ENCODE results near the gene CSF3. TPM values are rescaled to one million over a fixed set of nuclear protein-coding genes. Genes with fewer than 3 reads are reported as not detected.

The CSF3 gene
- total RNA-seq, 1 donor from 2014 or later, result not detected

DNA sequence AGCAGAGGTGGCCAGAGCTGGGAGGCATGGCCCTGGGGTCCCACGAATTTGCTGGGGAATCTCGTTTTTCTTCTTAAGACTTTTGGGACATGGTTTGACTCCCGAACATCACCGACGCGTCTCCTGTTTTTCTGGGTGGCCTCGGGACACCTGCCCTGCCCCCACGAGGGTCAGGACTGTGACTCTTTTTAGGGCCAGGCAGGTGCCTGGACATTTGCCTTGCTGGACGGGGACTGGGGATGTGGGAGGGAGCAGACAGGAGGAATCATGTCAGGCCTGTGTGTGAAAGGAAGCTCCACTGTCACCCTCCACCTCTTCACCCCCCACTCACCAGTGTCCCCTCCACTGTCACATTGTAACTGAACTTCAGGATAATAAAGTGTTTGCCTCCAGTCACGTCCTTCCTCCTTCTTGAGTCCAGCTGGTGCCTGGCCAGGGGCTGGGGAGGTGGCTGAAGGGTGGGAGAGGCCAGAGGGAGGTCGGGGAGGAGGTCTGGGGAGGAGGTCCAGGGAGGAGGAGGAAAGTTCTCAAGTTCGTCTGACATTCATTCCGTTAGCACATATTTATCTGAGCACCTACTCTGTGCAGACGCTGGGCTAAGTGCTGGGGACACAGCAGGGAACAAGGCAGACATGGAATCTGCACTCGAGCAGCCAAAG, 2.3 kb downstream of the CSF3 start:
- no peak overlapping the region for H3K27ac Mint-ChIP-seq
- peaks cover 7% of the 10 kb centered on the region for H3K27me3 Mint-ChIP-seq
- no peak for DNase-seq (ENCODE audit: low spot score, unreplicated experiment)
- TF ChIP-seq CTCF (IDR thresholded peaks at IDR 0.05; ENCODE audit: unreplicated experiment), result no peak
- no peaks in the 10 kb centered on the region for H3K9me3 Mint-ChIP-seq (ENCODE audit: low read depth)
- H3K4me1 Mint-ChIP-seq (ENCODE audit: low read depth), result peaks cover 7% of the 10 kb centered on the region
- peaks cover 11% of the 10 kb centered on the region for H3K36me3 Mint-ChIP-seq (ENCODE audit: insufficient read depth)
- H3K4me3 Mint-ChIP-seq (ENCODE audit: low read depth), result no peak overlapping the region

DNA sequence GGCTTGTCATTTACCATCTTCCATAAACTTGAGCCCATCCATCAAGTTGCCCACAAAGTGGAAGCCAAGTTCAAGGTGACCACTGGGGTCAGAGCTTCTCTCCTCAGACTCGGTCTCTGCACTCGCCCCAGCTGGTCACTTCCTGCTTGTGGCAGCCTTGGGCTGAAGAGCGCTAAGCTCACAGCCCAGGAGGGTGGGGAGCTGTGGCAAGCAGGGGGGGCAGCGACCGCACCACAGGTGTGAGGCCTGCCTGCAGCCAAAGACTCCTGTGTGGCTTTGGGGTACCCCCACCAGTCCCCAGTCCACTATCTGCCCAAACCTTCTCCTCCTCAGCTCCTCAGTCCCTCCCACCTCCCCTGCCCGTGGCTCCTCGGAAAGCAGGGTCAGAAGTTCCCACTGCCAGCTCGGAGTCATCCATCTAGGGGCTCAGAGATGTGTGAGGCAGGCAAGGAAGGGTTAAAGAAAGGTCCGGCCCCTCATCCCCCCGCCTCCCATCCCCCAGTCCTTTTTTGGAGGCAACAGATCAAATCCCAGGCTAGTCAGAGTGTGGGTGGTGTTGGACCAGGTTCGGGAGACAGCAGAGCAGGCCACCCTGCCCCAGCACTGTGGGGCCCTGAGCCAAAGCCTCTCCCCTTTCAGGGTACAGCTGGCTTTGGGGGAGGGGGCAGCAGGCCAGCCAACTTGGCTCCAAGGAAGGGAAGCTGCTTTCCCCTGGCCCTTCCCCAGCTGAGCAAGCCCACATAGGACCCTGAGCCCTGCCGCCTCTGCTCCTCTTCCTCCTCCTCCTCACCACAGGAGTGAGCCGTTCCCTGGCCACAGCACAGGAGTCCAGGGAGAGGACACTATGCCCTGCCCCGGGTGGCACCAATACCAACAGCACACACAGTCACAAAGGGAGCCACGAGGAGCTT, 3.2 kb downstream of the CSF3 start:
- Mint-ChIP-seq H3K4me3 (ENCODE audit: low read depth) (no peak overlapping the region), H3K36me3 (ENCODE audit: insufficient read depth) (peaks cover 11% of the 10 kb centered on the region), H3K27ac (peak overlapping the region; percentile 26), H3K27me3 (peaks cover 7% of the 10 kb centered on the region), H3K9me3 (ENCODE audit: low read depth) (no peaks in the 10 kb centered on the region), H3K4me1 (ENCODE audit: low read depth) (peaks cover 7% of the 10 kb centered on the region)
- DNase-seq (ENCODE audit: low spot score, unreplicated experiment), result no peak
- no peak for TF ChIP-seq CTCF (IDR thresholded peaks at IDR 0.05; ENCODE audit: unreplicated experiment)

- Mint-ChIP-seq H3K9me3 (ENCODE audit: low read depth) (no peaks in the 10 kb centered on the region), H3K4me3 (ENCODE audit: low read depth) (no peak overlapping the region), H3K27me3 (peaks cover 2% of the 10 kb centered on the region), H3K4me1 (ENCODE audit: low read depth) (peaks cover 4% of the 10 kb centered on the region), H3K36me3 (ENCODE audit: insufficient read depth) (peaks cover 11% of the 10 kb centered on the region), H3K27ac (no peak overlapping the region)
- DNase-seq (ENCODE audit: low spot score, unreplicated experiment), result no peak
- TF ChIP-seq CTCF (IDR thresholded peaks at IDR 0.05; ENCODE audit: unreplicated experiment), result no peak
Observed at GRCh38 chr17:40019140-40019991, 4.1 kb downstream of the CSF3 start.

GRCh38 chr17:40020146-40020545, 4.9 kb downstream of the CSF3 start:
- Mint-ChIP-seq H3K4me1 (ENCODE audit: low read depth) (no peaks in the 10 kb centered on the region), H3K9me3 (ENCODE audit: low read depth) (no peaks in the 10 kb centered on the region), H3K36me3 (ENCODE audit: insufficient read depth) (peaks cover 12% of the 10 kb centered on the region), H3K4me3 (ENCODE audit: low read depth) (no peak overlapping the region), H3K27me3 (no peaks in the 10 kb centered on the region), H3K27ac (no peak overlapping the region)
- TF ChIP-seq CTCF (IDR thresholded peaks at IDR 0.05; ENCODE audit: unreplicated experiment), result no peak
- DNase-seq (ENCODE audit: low spot score, unreplicated experiment), result no peak

DNA sequence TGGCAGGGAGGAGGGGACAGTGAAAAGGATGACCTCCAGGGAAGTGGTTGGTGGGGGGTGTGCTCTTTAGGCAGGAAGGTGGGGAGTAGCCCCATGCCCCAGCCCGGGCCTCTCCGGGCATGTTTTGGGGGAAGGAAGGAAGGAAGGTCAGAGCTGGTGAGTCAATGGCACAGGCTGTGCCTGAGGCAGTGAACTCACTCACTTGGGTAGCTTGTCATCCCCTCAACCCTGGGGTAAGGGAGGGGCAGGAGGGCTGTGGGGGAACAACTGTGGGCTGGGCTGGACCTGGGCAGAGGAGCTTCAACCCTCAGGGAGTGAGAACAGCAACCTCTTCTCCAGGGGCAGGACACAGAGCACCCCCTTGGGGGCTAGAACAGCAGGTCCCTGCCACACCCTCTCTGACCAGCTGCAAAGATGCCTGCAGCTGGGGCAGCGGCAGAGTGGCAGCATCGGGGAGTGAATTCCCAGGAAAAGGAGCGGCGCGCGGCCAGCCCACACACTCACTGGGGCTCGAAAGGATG, 6.3 kb downstream of the CSF3 start:
- H3K36me3 Mint-ChIP-seq (ENCODE audit: insufficient read depth), result peaks cover 16% of the 10 kb centered on the region
- no peak for TF ChIP-seq CTCF (IDR thresholded peaks at IDR 0.05; ENCODE audit: unreplicated experiment)
- no peaks in the 10 kb centered on the region for H3K9me3 Mint-ChIP-seq (ENCODE audit: low read depth)
- no peaks in the 10 kb centered on the region for H3K4me1 Mint-ChIP-seq (ENCODE audit: low read depth)
- no peak overlapping the region for H3K4me3 Mint-ChIP-seq (ENCODE audit: low read depth)
- no peaks in the 10 kb centered on the region for H3K27me3 Mint-ChIP-seq
- no peak overlapping the region for H3K27ac Mint-ChIP-seq
- DNase-seq (ENCODE audit: low spot score, unreplicated experiment), result no peak

Measured in progenitor cell of endocrine pancreas (in vitro differentiated cells).